Measurements from ENCODE around the gene SYTL1. TPM values are rescaled to one million over a fixed set of nuclear protein-coding genes. Genes with fewer than 3 reads are reported as not detected.

SYTL1 gene
- total RNA-seq, 2 experiments from 2014 or later, result 81.7 to 117 TPM

- BruUV-seq (replicated peaks), result no TSS peak
- H3K9me2 ChIP-seq (ENCODE audit: insufficient read depth, low read length), result no peaks in the 10 kb centered on the region
- no peak overlapping the region for H3K27ac ChIP-seq (ENCODE audit: low read depth, low read length, poor library complexity, severe bottlenecking)
- no peaks in the 10 kb centered on the region for H4K20me1 ChIP-seq (ENCODE audit: insufficient read depth, low read length)
- ChIA-PET POLR2A (no interaction called here), CTCF (ENCODE audit: unreplicated experiment) (no interaction called here)
- no peak overlapping the region for H3K4me2 ChIP-seq (ENCODE audit: low read length)
- H3K4me1 ChIP-seq (ENCODE audit: insufficient read depth, low read length, poor library complexity, severe bottlenecking), result peaks cover 10% of the 10 kb centered on the region
- H3K4me3 ChIP-seq (ENCODE audit: low read depth, low read length, poor library complexity, severe bottlenecking), result no peak overlapping the region
- no peaks in the 10 kb centered on the region for H3K9me3 ChIP-seq (ENCODE audit: low read length)
- TF ChIP-seq EZH2phosphoT487 (IDR thresholded peaks at IDR 0.05; ENCODE audit: borderline replicate concordance, low read depth, low read length), result no peak
- TF ChIP-seq CTCF (conservative IDR thresholded peaks at IDR 0.05; ENCODE audit: low read length), result no peak
- intact Hi-C loops (cut with micrococcal nuclease; ENCODE audit: unreplicated experiment), result loop anchor here (10.0 kb wide), 1 partner anchor 46 kb away; no protein-coding TSS in a partner anchor
- H2AFZ ChIP-seq (ENCODE audit: low read length), result no peak overlapping the region
- no peaks in the 10 kb centered on the region for H3K79me2 ChIP-seq (ENCODE audit: insufficient read depth, low read depth, low read length)
- DNase-seq (ENCODE audit: low spot score), result no peak
- peaks cover 8% of the 10 kb centered on the region; the same call in 1 of the 2 replicates for H3K36me3 ChIP-seq (ENCODE audit: insufficient read depth, low read length)
Observed at GRCh38 chr1:27350663-27351540, 9.1 kb downstream of the SYTL1 start.

- no peak overlapping the region for H3K4me3 ChIP-seq (ENCODE audit: low read depth, low read length, poor library complexity, severe bottlenecking)
- H2AFZ ChIP-seq (ENCODE audit: low read length), result no peak overlapping the region
- DNase-seq (ENCODE audit: low spot score), result no peak
- no peaks in the 10 kb centered on the region for H3K79me2 ChIP-seq (ENCODE audit: insufficient read depth, low read depth, low read length)
- intact Hi-C loops (cut with micrococcal nuclease; ENCODE audit: unreplicated experiment), result loop anchor here (10.0 kb wide), 1 partner anchor 47 kb away; no protein-coding TSS in a partner anchor
- no peak overlapping the region for H3K4me2 ChIP-seq (ENCODE audit: low read length)
- peaks cover 3% of the 10 kb centered on the region; the same call in 1 of the 2 replicates for H3K36me3 ChIP-seq (ENCODE audit: insufficient read depth, low read length)
- ChIA-PET CTCF (ENCODE audit: unreplicated experiment) (no interaction called here), POLR2A (no interaction called here)
- no TSS peak for BruUV-seq (replicated peaks)
- peaks cover 17% of the 10 kb centered on the region for H3K4me1 ChIP-seq (ENCODE audit: insufficient read depth, low read length, poor library complexity, severe bottlenecking)
- H4K20me1 ChIP-seq (ENCODE audit: insufficient read depth, low read length), result no peaks in the 10 kb centered on the region
- H3K9me3 ChIP-seq (ENCODE audit: low read length), result no peaks in the 10 kb centered on the region
- H3K27ac ChIP-seq (ENCODE audit: low read depth, low read length, poor library complexity, severe bottlenecking), result no peak overlapping the region
- TF ChIP-seq EZH2phosphoT487 (IDR thresholded peaks at IDR 0.05; ENCODE audit: borderline replicate concordance, low read depth, low read length) (no peak), CTCF (conservative IDR thresholded peaks at IDR 0.05; ENCODE audit: low read length) (no peak)
- no peaks in the 10 kb centered on the region for H3K9me2 ChIP-seq (ENCODE audit: insufficient read depth, low read length)
Observed at GRCh38 chr1:27351541-27352107, 9.8 kb downstream of the SYTL1 start.

GRCh38 chr1:27353166-27353565 is 11.3 kb downstream of the SYTL1 start:
- no peaks in the 10 kb centered on the region for H3K36me3 ChIP-seq (ENCODE audit: insufficient read depth, low read length)
- no TSS peak for BruUV-seq (replicated peaks)
- ChIA-PET CTCF (ENCODE audit: unreplicated experiment) (no interaction called here), POLR2A (no interaction called here)
- H2AFZ ChIP-seq (ENCODE audit: low read length), result no peak overlapping the region
- intact Hi-C loops (cut with micrococcal nuclease; ENCODE audit: unreplicated experiment), result loop anchor here (10.0 kb wide), 1 partner anchor 48 kb away; no protein-coding TSS in a partner anchor
- no peak overlapping the region for H3K27ac ChIP-seq (ENCODE audit: low read depth, low read length, poor library complexity, severe bottlenecking)
- H3K4me2 ChIP-seq (ENCODE audit: low read length), result no peak overlapping the region
- H3K79me2 ChIP-seq (ENCODE audit: insufficient read depth, low read depth, low read length), result no peaks in the 10 kb centered on the region
- H3K4me1 ChIP-seq (ENCODE audit: insufficient read depth, low read length, poor library complexity, severe bottlenecking), result peaks cover 31% of the 10 kb centered on the region
- no peaks in the 10 kb centered on the region for H4K20me1 ChIP-seq (ENCODE audit: insufficient read depth, low read length)
- no peak overlapping the region for H3K4me3 ChIP-seq (ENCODE audit: low read depth, low read length, poor library complexity, severe bottlenecking)
- no peak for DNase-seq (ENCODE audit: low spot score)
- no peaks in the 10 kb centered on the region for H3K9me2 ChIP-seq (ENCODE audit: insufficient read depth, low read length)
- H3K9me3 ChIP-seq (ENCODE audit: low read length), result no peaks in the 10 kb centered on the region
- TF ChIP-seq CTCF (conservative IDR thresholded peaks at IDR 0.05; ENCODE audit: low read length) (no peak), EZH2phosphoT487 (IDR thresholded peaks at IDR 0.05; ENCODE audit: borderline replicate concordance, low read depth, low read length) (no peak)

Measured in OCI-LY7 (cell line).